ENCODE measurements around the gene CCDC78. TPM values are rescaled to one million over a fixed set of nuclear protein-coding genes. Genes with fewer than 3 reads are reported as not detected.

Gene CCDC78
- total and polyA plus RNA-seq, 2 of the 13 experiments (the other 11 are each of a cell fraction or from before 2014, with no cell fraction given): 0.53 to 1.5 TPM

- TF ChIP-seq ZNF468 (CRISPR knock-in tag; IDR thresholded peaks at IDR 0.05) (0 out of 2 replicates have a peak, but pooled peaks have one; percentile 20), MTF2 (CRISPR knock-in tag; IDR thresholded peaks at IDR 0.05; ENCODE audit: borderline replicate concordance) (no peak), ZNF558 (CRISPR knock-in tag; IDR thresholded peaks at IDR 0.05; ENCODE audit: borderline replicate concordance) (0 out of 2 replicates have a peak, but pooled peaks have one; percentile 34), REPIN1 (CRISPR knock-in tag; IDR thresholded peaks at IDR 0.05; ENCODE audit: borderline replicate concordance, low read depth) (0 out of 2 replicates have a peak, but pooled peaks have one; percentile 32), PRDM10 (CRISPR knock-in tag; IDR thresholded peaks at IDR 0.05; ENCODE audit: low read depth) (peak; percentile 66), ZMAT5 (CRISPR knock-in tag; IDR thresholded peaks at IDR 0.05; ENCODE audit: borderline replicate concordance, low read depth) (no peak), MED1 (CRISPR knock-in tag; IDR thresholded peaks at IDR 0.05) (0 out of 2 replicates have a peak, but pooled peaks have one; percentile 27), RAD21 (CRISPR knock-in tag; IDR thresholded peaks at IDR 0.05) (peak; percentile 45; the same call in 1 of the 2 replicates), MED13 (CRISPR knock-in tag; IDR thresholded peaks at IDR 0.05) (0 out of 2 replicates have a peak, but pooled peaks have one; percentile 6), AGO1 (IDR thresholded peaks at IDR 0.05; ENCODE audit: low read depth, low read length, poor library complexity, severe bottlenecking) (peak; percentile 5)
- TF ChIP-seq, protein P1, sequence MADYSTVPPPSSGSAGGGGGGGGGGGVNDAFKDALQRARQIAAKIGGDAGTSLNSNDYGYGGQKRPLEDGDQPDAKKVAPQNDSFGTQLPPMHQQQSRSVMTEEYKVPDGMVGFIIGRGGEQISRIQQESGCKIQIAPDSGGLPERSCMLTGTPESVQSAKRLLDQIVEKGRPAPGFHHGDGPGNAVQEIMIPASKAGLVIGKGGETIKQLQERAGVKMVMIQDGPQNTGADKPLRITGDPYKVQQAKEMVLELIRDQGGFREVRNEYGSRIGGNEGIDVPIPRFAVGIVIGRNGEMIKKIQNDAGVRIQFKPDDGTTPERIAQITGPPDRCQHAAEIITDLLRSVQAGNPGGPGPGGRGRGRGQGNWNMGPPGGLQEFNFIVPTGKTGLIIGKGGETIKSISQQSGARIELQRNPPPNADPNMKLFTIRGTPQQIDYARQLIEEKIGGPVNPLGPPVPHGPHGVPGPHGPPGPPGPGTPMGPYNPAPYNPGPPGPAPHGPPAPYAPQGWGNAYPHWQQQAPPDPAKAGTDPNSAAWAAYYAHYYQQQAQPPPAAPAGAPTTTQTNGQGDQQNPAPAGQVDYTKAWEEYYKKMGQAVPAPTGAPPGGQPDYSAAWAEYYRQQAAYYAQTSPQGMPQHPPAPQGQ (CRISPR knock-in tag; IDR thresholded peaks at IDR 0.05; ENCODE audit: borderline replicate concordance): no peak
- TF ChIP-seq, protein P2, sequence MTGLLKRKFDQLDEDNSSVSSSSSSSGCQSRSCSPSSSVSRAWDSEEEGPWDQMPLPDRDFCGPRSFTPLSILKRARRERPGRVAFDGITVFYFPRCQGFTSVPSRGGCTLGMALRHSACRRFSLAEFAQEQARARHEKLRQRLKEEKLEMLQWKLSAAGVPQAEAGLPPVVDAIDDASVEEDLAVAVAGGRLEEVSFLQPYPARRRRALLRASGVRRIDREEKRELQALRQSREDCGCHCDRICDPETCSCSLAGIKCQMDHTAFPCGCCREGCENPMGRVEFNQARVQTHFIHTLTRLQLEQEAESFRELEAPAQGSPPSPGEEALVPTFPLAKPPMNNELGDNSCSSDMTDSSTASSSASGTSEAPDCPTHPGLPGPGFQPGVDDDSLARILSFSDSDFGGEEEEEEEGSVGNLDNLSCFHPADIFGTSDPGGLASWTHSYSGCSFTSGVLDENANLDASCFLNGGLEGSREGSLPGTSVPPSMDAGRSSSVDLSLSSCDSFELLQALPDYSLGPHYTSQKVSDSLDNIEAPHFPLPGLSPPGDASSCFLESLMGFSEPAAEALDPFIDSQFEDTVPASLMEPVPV (CRISPR knock-in tag; IDR thresholded peaks at IDR 0.05): peak; percentile 59; the same call in 1 of the 2 replicates
- TF ChIP-seq, protein P3, sequence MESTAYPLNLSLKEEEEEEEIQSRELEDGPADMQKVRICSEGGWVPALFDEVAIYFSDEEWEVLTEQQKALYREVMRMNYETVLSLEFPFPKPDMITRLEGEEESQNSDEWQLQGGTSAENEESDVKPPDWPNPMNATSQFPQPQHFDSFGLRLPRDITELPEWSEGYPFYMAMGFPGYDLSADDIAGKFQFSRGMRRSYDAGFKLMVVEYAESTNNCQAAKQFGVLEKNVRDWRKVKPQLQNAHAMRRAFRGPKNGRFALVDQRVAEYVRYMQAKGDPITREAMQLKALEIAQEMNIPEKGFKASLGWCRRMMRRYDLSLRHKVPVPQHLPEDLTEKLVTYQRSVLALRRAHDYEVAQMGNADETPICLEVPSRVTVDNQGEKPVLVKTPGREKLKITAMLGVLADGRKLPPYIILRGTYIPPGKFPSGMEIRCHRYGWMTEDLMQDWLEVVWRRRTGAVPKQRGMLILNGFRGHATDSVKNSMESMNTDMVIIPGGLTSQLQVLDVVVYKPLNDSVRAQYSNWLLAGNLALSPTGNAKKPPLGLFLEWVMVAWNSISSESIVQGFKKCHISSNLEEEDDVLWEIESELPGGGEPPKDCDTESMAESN (CRISPR knock-in tag; conservative IDR thresholded peaks at IDR 0.05): 0 out of 2 replicates have a peak, but pooled peaks have one; percentile 44
These were observed 6.3 kb downstream of the CCDC78 start (continued) for GRCh38 chr16:719815-720446.
